HEK293 (cell line): ENCODE data around the gene CCNY.

Experiments used
- CTCF ChIA-PET: fragments of 350-600 bp; formaldehyde crosslinking; extraction: SDS; loops from one replicate; lab custom pipeline; 2021; ENCODE audit warnings: antibody characterized with exemption; lab: Yijun Ruan, JAX
- POLR2A ChIA-PET: fragments of 300-600 bp; formaldehyde crosslinking; extraction: SDS; loops from one replicate; lab custom pipeline; 2020; ENCODE audit warnings: antibody characterized with exemption, inconsistent platforms; lab: Yijun Ruan, JAX
- H3K27ac ChIP-seq: fragments of 200-500 bp; sonication (Bioruptor generic); 2 replicates; pipeline ENCODE4 v1.5.1; 2014; ENCODE audit warnings: low read depth, low read length, control low read depth, inconsistent platforms; ENCODE audit errors: extremely low read depth
- H3K36me3 ChIP-seq, 2 experiments: fragments of 200-500 bp in 1 of 2; sonication (Bioruptor generic) in 1 of 2; 1 replicate in 1 of 2; 2 replicates in 1 of 2; pipeline ENCODE4 v1.5.1; 2014 to 2017; ENCODE audit warnings: inconsistent platforms in 2 of 2, low read length in 2 of 2; ENCODE audit not compliant: control insufficient read depth in 2 of 2, insufficient read depth in 1 of 2
- H3K4me1 ChIP-seq: fragments of 200-500 bp; sonication (Bioruptor generic); 2 replicates; pipeline ENCODE4 v1.5.1; 2014; ENCODE audit warnings: mild to moderate bottlenecking, low read length, inconsistent platforms; ENCODE audit not compliant: control insufficient read depth, insufficient read depth
- H3K4me3 ChIP-seq: 2 replicates; pipeline ENCODE4 v1.5.1; 2011; ENCODE audit warnings: low read depth, mild to moderate bottlenecking, control low read depth, low read length, moderate library complexity
- H3K9me3 ChIP-seq: fragments of 200-500 bp; sonication (Bioruptor generic); 2 replicates; pipeline ENCODE4 v1.5.1; 2014; ENCODE audit warnings: low read depth, low read length, inconsistent platforms; ENCODE audit not compliant: control insufficient read depth, insufficient read depth
- FEZF1 ChIP-seq: fragments of 450-650 bp; formaldehyde crosslinking; IDR thresholded peaks from 2 replicates; pipeline ENCODE4 v1.5.1; 2016; ENCODE audit warnings: missing biosample characterization, missing genetic modification characterization
- GLI2 ChIP-seq: fragments of 450-650 bp; formaldehyde crosslinking; IDR thresholded peaks from 2 replicates; pipeline ENCODE4; 2017; ENCODE audit warnings: missing biosample characterization, missing genetic modification characterization, low read depth, borderline replicate concordance
- HOXA7 ChIP-seq: sonication (generic); formaldehyde crosslinking; IDR thresholded peaks from 2 replicates; pipeline ENCODE4 v1.8.1; 2022; ENCODE audit warnings: missing genetic modification reagents, borderline replicate concordance
- KLF16 ChIP-seq: fragments of 450-650 bp; formaldehyde crosslinking; IDR thresholded peaks from 2 replicates; pipeline ENCODE4 v1.5.1; 2017; ENCODE audit warnings: missing biosample characterization, missing genetic modification characterization
- TCF7L2 ChIP-seq: IDR thresholded peaks from 2 replicates; pipeline ENCODE4 v1.6.1; 2011; ENCODE audit warnings: low read depth, mild to moderate bottlenecking, inconsistent platforms, low read length, moderate library complexity, borderline replicate concordance
- ZBTB8A ChIP-seq: fragments of 450-650 bp; formaldehyde crosslinking; IDR thresholded peaks from 2 replicates; pipeline ENCODE4 v1.5.1; 2016; ENCODE audit warnings: missing biosample characterization, missing genetic modification characterization
- ZFHX2 ChIP-seq: fragments of 450-650 bp; formaldehyde crosslinking; conservative IDR thresholded peaks from 2 replicates; pipeline ENCODE4 v1.5.1; 2016; ENCODE audit warnings: missing biosample characterization, missing genetic modification characterization
- ZNF10 ChIP-seq: fragments of 450-650 bp; formaldehyde crosslinking; IDR thresholded peaks from 2 replicates; pipeline ENCODE4 v1.5.1; 2017; ENCODE audit warnings: missing biosample characterization, missing genetic modification characterization
- ZNF324 ChIP-seq: fragments of 450-650 bp; formaldehyde crosslinking; IDR thresholded peaks from 2 replicates; pipeline ENCODE4 v1.5.1; 2016; ENCODE audit warnings: missing biosample characterization, missing genetic modification characterization
- ZNF350 ChIP-seq: fragments of 450-650 bp; formaldehyde crosslinking; IDR thresholded peaks from 2 replicates; pipeline ENCODE4 v1.5.0; 2017; ENCODE audit warnings: missing biosample characterization, mild to moderate bottlenecking, missing genetic modification characterization
- ZNF394 ChIP-seq: fragments of 450-650 bp; formaldehyde crosslinking; IDR thresholded peaks from 2 replicates; pipeline ENCODE4 v1.5.1; 2016; ENCODE audit warnings: missing biosample characterization, missing genetic modification characterization, mild to moderate bottlenecking, moderate library complexity, borderline replicate concordance
- ZNF501 ChIP-seq: fragments of 450-650 bp; formaldehyde crosslinking; IDR thresholded peaks from 2 replicates; pipeline ENCODE4 v1.5.1; 2016; ENCODE audit warnings: missing biosample characterization, missing genetic modification characterization
- ZNF626 ChIP-seq: fragments of 450-650 bp; sonication (Bioruptor Pico); formaldehyde crosslinking; IDR thresholded peaks from 2 replicates; pipeline ENCODE4 v1.5.1; 2018; ENCODE audit warnings: missing biosample characterization, missing genetic modification characterization, inconsistent platforms
- ZNF629 ChIP-seq: fragments of 450-650 bp; formaldehyde crosslinking; IDR thresholded peaks from 2 replicates; pipeline ENCODE4 v1.5.1; 2017; ENCODE audit warnings: missing biosample characterization, missing genetic modification characterization
- ZNF701 ChIP-seq: fragments of 450-650 bp; formaldehyde crosslinking; IDR thresholded peaks from 2 replicates; pipeline ENCODE4 v1.5.1; 2016; ENCODE audit warnings: missing biosample characterization, missing genetic modification characterization
- ZNF785 ChIP-seq: fragments of 450-650 bp; formaldehyde crosslinking; IDR thresholded peaks from 2 replicates; pipeline ENCODE4 v1.5.1; 2016; ENCODE audit warnings: missing biosample characterization, missing genetic modification characterization
- ZNF843 ChIP-seq: fragments of 450-650 bp; formaldehyde crosslinking; IDR thresholded peaks from 2 replicates; pipeline ENCODE4 v1.5.1; 2016; ENCODE audit warnings: missing biosample characterization, missing genetic modification characterization
- TF ChIP-seq, protein P1 (sequence below): fragments of 450-650 bp; formaldehyde crosslinking; IDR thresholded peaks from 2 replicates; pipeline ENCODE4 v1.5.1; 2017; ENCODE audit warnings: missing biosample characterization, missing genetic modification characterization
- TF ChIP-seq, protein P2 (sequence below): fragments of 450-650 bp; IDR thresholded peaks from 2 replicates; pipeline ENCODE4 v1.5.1; 2018; ENCODE audit warnings: missing biosample characterization, missing genetic modification characterization
- TF ChIP-seq, protein P3 (sequence below): fragments of 450-650 bp; formaldehyde crosslinking; IDR thresholded peaks from 2 replicates; pipeline ENCODE4 v1.5.1; 2017; ENCODE audit warnings: missing biosample characterization, missing genetic modification characterization
- TF ChIP-seq, protein P4 (sequence below): fragments of 450-650 bp; formaldehyde crosslinking; IDR thresholded peaks from 2 replicates; pipeline ENCODE4 v1.5.1; 2016; ENCODE audit warnings: missing biosample characterization, missing genetic modification characterization
- TF ChIP-seq, protein P5 (sequence below): fragments of 450-650 bp; formaldehyde crosslinking; optimal IDR thresholded peaks from 2 replicates; pipeline ENCODE3; 2016; ENCODE audit warnings: missing biosample characterization, mild to moderate bottlenecking, missing genetic modification characterization

CCNY gene

DNA sequence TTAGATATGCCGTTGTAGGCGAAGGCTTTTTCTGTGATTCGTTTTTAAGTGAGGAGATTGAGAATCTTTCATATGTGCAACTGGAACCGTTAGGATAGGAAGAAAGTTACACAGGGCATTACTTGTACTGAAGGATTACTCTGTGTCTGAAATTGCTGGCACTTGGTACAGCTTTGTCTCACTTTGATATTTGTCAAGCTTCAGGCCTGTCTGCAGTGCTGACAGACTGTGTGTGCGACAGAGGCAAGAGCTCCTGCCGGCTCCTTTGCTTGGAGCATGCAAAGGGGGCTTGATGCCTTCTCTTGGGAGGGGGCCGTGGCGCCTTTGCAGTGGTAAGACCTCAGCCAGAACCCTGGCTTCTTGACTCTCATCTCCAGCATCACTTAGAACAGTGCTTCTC is 45.8 kb downstream of the CCNY start:
- Histone ChIP-seq H3K27ac (no peak overlapping the region), H3K9me3 (no peaks in the 10 kb centered on the region), H3K36me3 (no peaks in the 10 kb centered on the region), H3K4me3 (no peak overlapping the region), H3K4me1 (peaks cover 32% of the 10 kb centered on the region)
- POLR2A ChIA-PET: no interaction called here
- TF ChIP-seq, protein P1, sequence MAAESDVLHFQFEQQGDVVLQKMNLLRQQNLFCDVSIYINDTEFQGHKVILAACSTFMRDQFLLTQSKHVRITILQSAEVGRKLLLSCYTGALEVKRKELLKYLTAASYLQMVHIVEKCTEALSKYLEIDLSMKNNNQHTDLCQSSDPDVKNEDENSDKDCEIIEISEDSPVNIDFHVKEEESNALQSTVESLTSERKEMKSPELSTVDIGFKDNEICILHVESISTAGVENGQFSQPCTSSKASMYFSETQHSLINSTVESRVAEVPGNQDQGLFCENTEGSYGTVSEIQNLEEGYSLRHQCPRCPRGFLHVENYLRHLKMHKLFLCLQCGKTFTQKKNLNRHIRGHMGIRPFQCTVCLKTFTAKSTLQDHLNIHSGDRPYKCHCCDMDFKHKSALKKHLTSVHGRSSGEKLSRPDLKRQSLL (tag by site-specific recombination): no peak
- TF ChIP-seq, protein P2, sequence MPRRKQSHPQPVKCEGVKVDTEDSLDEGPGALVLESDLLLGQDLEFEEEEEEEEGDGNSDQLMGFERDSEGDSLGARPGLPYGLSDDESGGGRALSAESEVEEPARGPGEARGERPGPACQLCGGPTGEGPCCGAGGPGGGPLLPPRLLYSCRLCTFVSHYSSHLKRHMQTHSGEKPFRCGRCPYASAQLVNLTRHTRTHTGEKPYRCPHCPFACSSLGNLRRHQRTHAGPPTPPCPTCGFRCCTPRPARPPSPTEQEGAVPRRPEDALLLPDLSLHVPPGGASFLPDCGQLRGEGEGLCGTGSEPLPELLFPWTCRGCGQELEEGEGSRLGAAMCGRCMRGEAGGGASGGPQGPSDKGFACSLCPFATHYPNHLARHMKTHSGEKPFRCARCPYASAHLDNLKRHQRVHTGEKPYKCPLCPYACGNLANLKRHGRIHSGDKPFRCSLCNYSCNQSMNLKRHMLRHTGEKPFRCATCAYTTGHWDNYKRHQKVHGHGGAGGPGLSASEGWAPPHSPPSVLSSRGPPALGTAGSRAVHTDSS (tag by site-specific recombination): no peak
- no peak for TF ChIP-seq ZNF701 (tag by site-specific recombination)
- TF ChIP-seq, protein P3, sequence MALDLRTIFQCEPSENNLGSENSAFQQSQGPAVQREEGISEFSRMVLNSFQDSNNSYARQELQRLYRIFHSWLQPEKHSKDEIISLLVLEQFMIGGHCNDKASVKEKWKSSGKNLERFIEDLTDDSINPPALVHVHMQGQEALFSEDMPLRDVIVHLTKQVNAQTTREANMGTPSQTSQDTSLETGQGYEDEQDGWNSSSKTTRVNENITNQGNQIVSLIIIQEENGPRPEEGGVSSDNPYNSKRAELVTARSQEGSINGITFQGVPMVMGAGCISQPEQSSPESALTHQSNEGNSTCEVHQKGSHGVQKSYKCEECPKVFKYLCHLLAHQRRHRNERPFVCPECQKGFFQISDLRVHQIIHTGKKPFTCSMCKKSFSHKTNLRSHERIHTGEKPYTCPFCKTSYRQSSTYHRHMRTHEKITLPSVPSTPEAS (tag by site-specific recombination): no peak
- TF ChIP-seq ZNF394 (tag by site-specific recombination): no peak
- no peak for TF ChIP-seq ZNF785 (tag by site-specific recombination)
- TF ChIP-seq HOXA7 (CRISPR knock-in tag): no peak
- TF ChIP-seq, protein P4, sequence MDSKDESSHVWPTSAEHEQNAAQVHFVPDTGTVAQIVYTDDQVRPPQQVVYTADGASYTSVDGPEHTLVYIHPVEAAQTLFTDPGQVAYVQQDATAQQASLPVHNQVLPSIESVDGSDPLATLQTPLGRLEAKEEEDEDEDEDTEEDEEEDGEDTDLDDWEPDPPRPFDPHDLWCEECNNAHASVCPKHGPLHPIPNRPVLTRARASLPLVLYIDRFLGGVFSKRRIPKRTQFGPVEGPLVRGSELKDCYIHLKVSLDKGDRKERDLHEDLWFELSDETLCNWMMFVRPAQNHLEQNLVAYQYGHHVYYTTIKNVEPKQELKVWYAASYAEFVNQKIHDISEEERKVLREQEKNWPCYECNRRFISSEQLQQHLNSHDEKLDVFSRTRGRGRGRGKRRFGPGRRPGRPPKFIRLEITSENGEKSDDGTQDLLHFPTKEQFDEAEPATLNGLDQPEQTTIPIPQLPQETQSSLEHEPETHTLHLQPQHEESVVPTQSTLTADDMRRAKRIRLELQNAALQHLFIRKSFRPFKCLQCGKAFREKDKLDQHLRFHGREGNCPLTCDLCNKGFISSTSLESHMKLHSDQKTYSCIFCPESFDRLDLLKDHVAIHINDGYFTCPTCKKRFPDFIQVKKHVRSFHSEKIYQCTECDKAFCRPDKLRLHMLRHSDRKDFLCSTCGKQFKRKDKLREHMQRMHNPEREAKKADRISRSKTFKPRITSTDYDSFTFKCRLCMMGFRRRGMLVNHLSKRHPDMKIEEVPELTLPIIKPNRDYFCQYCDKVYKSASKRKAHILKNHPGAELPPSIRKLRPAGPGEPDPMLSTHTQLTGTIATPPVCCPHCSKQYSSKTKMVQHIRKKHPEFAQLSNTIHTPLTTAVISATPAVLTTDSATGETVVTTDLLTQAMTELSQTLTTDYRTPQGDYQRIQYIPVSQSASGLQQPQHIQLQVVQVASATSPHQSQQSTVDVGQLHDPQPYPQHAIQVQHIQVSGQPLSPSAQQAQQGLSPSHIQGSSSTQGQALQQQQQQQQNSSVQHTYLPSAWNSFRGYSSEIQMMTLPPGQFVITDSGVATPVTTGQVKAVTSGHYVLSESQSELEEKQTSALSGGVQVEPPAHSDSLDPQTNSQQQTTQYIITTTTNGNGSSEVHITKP: no peak
- no peak for TF ChIP-seq ZBTB8A (tag by site-specific recombination)
- TF ChIP-seq KLF16 (tag by site-specific recombination): no peak
- no peak for TF ChIP-seq ZNF350 (tag by site-specific recombination)
- TF ChIP-seq, protein P5, sequence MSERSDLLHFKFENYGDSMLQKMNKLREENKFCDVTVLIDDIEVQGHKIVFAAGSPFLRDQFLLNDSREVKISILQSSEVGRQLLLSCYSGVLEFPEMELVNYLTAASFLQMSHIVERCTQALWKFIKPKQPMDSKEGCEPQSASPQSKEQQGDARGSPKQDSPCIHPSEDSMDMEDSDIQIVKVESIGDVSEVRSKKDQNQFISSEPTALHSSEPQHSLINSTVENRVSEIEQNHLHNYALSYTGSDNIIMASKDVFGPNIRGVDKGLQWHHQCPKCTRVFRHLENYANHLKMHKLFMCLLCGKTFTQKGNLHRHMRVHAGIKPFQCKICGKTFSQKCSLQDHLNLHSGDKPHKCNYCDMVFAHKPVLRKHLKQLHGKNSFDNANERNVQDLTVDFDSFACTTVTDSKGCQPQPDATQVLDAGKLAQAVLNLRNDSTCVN (tag by site-specific recombination): no peak
- CTCF ChIA-PET: interaction anchor here (1.1 kb wide), 1 partner anchor 165 kb away, joined by 3 read pairs; no protein-coding TSS in a partner anchor

DNA sequence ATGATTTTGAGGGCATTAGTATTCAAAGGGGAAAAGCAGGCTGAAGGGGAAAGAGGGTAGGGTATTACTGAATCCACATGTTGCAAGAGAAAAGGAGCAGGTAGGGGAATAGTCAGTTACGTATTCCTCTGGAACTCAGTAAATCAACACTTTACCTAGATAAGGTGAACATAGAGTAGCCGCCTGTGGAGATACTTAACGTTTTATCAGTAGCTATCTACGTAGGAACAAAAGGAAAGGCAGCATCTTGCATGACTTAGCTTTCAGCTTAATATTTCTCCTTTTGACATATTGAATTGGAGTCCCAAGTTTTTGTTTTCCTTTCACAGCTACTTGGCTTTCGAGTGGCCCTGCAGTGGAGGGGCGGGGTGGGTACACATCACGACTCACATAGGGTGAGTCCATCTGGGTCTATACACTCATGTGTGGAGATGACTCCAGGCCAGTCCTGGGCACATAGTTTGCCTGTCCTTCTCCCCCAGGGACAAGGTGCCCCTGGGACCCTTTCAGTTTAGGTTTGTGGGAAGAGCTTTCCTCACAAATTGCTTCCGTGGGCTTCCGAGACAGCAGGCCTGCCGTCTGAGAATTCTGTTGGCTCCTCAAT is 48.1 kb downstream of the CCNY start:
- Histone ChIP-seq H3K36me3 (no peaks in the 10 kb centered on the region), H3K9me3 (no peaks in the 10 kb centered on the region), H3K4me1 (peaks cover 25% of the 10 kb centered on the region), H3K27ac (peak overlapping the region; percentile 39; the same call in 1 of the 2 replicates), H3K4me3 (no peak overlapping the region)
- ChIA-PET POLR2A (no interaction called here), CTCF (interaction anchor here (1.2 kb wide), 1 partner anchor 178 kb away, joined by 4 read pairs; no protein-coding TSS in a partner anchor)
- no peak for TF ChIP-seq ZNF501
- no peak for TF ChIP-seq ZNF626
- TF ChIP-seq ZFHX2 (tag by site-specific recombination): no peak
- TF ChIP-seq, protein P4: peak; percentile 67
- no peak for TF ChIP-seq ZNF10 (tag by site-specific recombination)
- TF ChIP-seq TCF7L2: peak; percentile 51; the same call in 1 of the 2 replicates
- TF ChIP-seq FEZF1 (tag by site-specific recombination): peak; percentile 61
- TF ChIP-seq ZNF843: peak; percentile 87
- TF ChIP-seq ZNF324 (tag by site-specific recombination): no peak
- 0 out of 2 replicates have a peak, but pooled peaks have one; percentile 35 for TF ChIP-seq ZNF629 (tag by site-specific recombination)
- TF ChIP-seq GLI2 (tag by site-specific recombination): peak; percentile 44; the same call in 1 of the 2 replicates
